Measurements from ENCODE around the gene CD37. TPM values are rescaled to one million over a fixed set of nuclear protein-coding genes. Genes with fewer than 3 reads are reported as not detected.
A peak's percentile ranks its signal among the peaks of the same experiment; 100 is the strongest.

The CD37 gene
- total RNA-seq, 1 donor from 2014 or later: 22.1 TPM

- intact Hi-C loops (cut with DNase I): no loop called here
- H3K36me3 ChIP-seq: no peaks in the 10 kb centered on the region
- H3K4me1 ChIP-seq: peaks cover 10% of the 10 kb centered on the region
- DNase-seq (ENCODE audit: extremely low spot score in 2 of 2): peak in 1 of 2 donors; percentile 49
- no peaks in the 10 kb centered on the region for H3K27me3 ChIP-seq
- H3K4me3 ChIP-seq: no peak overlapping the region
- H3K9me3 ChIP-seq: no peaks in the 10 kb centered on the region
- no peak overlapping the region for H3K27ac ChIP-seq
- TF ChIP-seq POLR2AphosphoS5 (IDR thresholded peaks at IDR 0.05; ENCODE audit: insufficient read depth in 1 of 2, low read depth in 1 of 2) (no peak), CTCF (IDR thresholded peaks at IDR 0.05) (no peak), POLR2A (IDR thresholded peaks at IDR 0.05) (no peak)
Measured at GRCh38 chr19:49333418-49333805, 1.8 kb upstream of the CD37 start.

DNA sequence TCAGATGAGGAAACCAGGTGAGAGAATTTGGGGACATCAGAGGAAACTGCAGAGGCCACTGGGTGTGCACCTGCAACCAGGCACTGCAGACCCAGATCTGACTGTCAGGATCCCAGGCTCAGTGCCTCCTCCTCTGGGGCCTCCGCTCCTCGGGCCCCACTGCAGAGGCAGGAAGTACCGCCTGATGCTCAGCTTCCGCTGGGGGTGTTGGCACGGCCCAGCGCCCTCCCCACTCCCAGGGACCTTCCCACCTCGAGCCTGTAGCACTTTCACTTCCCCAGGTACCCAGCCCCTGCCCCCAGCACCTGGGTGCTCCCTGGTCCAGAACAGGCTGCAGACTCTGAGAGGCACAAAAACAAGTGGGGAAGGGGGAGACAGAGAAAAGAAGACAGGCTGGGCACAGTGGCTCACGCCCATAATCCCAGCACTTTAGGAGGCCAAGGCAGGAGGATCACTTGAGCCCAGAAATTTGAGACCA lies 1.4 kb upstream of the CD37 start:
- no peak overlapping the region for H3K27ac ChIP-seq
- peak in 1 of 2 donors; percentile 72 for DNase-seq (ENCODE audit: extremely low spot score in 2 of 2)
- TF ChIP-seq CTCF (IDR thresholded peaks at IDR 0.05) (no peak), POLR2AphosphoS5 (IDR thresholded peaks at IDR 0.05; ENCODE audit: insufficient read depth in 1 of 2, low read depth in 1 of 2) (no peak), POLR2A (IDR thresholded peaks at IDR 0.05) (no peak)
- no peaks in the 10 kb centered on the region for H3K27me3 ChIP-seq
- H3K4me1 ChIP-seq: peaks cover 15% of the 10 kb centered on the region
- H3K4me3 ChIP-seq: no peak overlapping the region
- intact Hi-C loops (cut with DNase I): no loop called here
- no peaks in the 10 kb centered on the region for H3K36me3 ChIP-seq
- no peaks in the 10 kb centered on the region for H3K9me3 ChIP-seq

GRCh38 chr19:49335784-49336481 lies 727 bp downstream of the CD37 start:
- DNase-seq (ENCODE audit: extremely low spot score in 2 of 2): peak in 1 of 2 donors; percentile 80
- intact Hi-C loops (cut with DNase I): no loop called here

GRCh38 chr19:49336482-49337266 lies 1.5 kb downstream of the CD37 start:
- Histone ChIP-seq H3K27ac (no peak overlapping the region), H3K36me3 (peaks cover 0 to 8% of the 10 kb centered on the region in 2 donors), H3K4me3 (no peak overlapping the region), H3K9me3 (no peaks in the 10 kb centered on the region), H3K4me1 (peaks cover 32% of the 10 kb centered on the region), H3K27me3 (no peaks in the 10 kb centered on the region)
- intact Hi-C loops (cut with DNase I): no loop called here
- DNase-seq (ENCODE audit: extremely low spot score in 2 of 2): peak in 1 of 2 donors; percentile 79
- no peak for TF ChIP-seq CTCF (IDR thresholded peaks at IDR 0.05)
- no peak for TF ChIP-seq POLR2AphosphoS5 (IDR thresholded peaks at IDR 0.05; ENCODE audit: insufficient read depth in 1 of 2, low read depth in 1 of 2)
- TF ChIP-seq POLR2A (IDR thresholded peaks at IDR 0.05): no peak

More at GRCh38 chr19:49335784-49336481, 727 bp downstream of the CD37 start:
- peak overlapping the region in 1 of 2 donors; percentile 34 for H3K4me3 ChIP-seq
- H3K27ac ChIP-seq: peak overlapping the region; percentile 31
- H3K9me3 ChIP-seq: no peaks in the 10 kb centered on the region
- peaks cover 32% of the 10 kb centered on the region for H3K4me1 ChIP-seq
- TF ChIP-seq POLR2AphosphoS5 (IDR thresholded peaks at IDR 0.05; ENCODE audit: insufficient read depth in 1 of 2, low read depth in 1 of 2): no peak
- TF ChIP-seq POLR2A (IDR thresholded peaks at IDR 0.05): no peak
- TF ChIP-seq CTCF (IDR thresholded peaks at IDR 0.05): no peak
- H3K27me3 ChIP-seq: no peaks in the 10 kb centered on the region
- H3K36me3 ChIP-seq: peaks cover 0 to under 1% of the 10 kb centered on the region in 2 donors
